K562 (cell line): ENCODE results near the gene SORCS1. TPM values are rescaled to one million over a fixed set of nuclear protein-coding genes. Genes with fewer than 3 reads are reported as not detected.

Experiments
- ATAC-seq: fragments of 200-7000 bp; cut with Tn5 transposase; 3 replicates; pipeline ENCODE4 v1.9.1; 2020; ENCODE audit warnings: moderate library complexity
- BruUV-seq: library from RNA; stranded (reverse); fragments of 400-500 nt; replicated peaks from 2 replicates; lab custom pipeline; 2021; lab: Mats Ljungman, UMichigan
- CTCF ChIA-PET: fragments of 300-600 bp; formaldehyde crosslinking; extraction: SDS; loops from one replicate; lab custom pipeline; 2021; ENCODE audit warnings: low intra/inter-chr PET ratio; lab: Yijun Ruan, JAX
- POLR2A ChIA-PET: fragments of 300-600, 350-650 bp; sonication (Branson Sonifier 250); formaldehyde crosslinking; extraction: SDS; loops from one replicate; lab custom pipeline; 2021; ENCODE audit warnings: antibody characterized with exemption, inconsistent platforms; lab: Yijun Ruan, JAX
- DNase-seq, 4 experiments: peaks; one replicate each; pipeline versions ENCODE4 v3.0.0 to v3.0.0-alpha.2; 2011 to 2018; ENCODE audit warnings: low spot score in 3 of 4, mixed read lengths in 3 of 4; ENCODE audit errors: extremely low read depth in 1 of 4
- FAIRE-seq: peaks from 2 replicates; lab custom pipeline; 2011; peaks lifted over from hg19 to GRCh38; lab: Jason Lieb, UNC
- H2AFZ ChIP-seq: 2 replicates; pipeline ENCODE4 v1.6.0; 2011; ENCODE audit warnings: low read depth, low read length, control low read depth, inconsistent platforms
- H3K27ac ChIP-seq: fragments of 200-600 bp; 3 replicates; pipeline ENCODE4 v1.8.0; 2011; ENCODE audit warnings: low read depth, mild to moderate bottlenecking, control low read depth, inconsistent platforms, low read length, moderate library complexity, mixed read lengths; ENCODE audit errors: extremely low read depth
- H3K27me3 ChIP-seq, 2 experiments: fragments of 300-600 bp in 1 of 2; 2 replicates in 1 of 2; 3 replicates in 1 of 2; pipeline versions ENCODE4 v1.6.0 to v1.8.0; 2011; ENCODE audit warnings: inconsistent platforms in 2 of 2, low read length in 2 of 2, mild to moderate bottlenecking in 1 of 2, mixed read lengths in 1 of 2, moderate library complexity in 1 of 2; ENCODE audit not compliant: control insufficient read depth in 2 of 2, insufficient read depth in 2 of 2
- H3K36me3 ChIP-seq: fragments of 300-600 bp; 3 replicates; pipeline ENCODE4 v1.8.0; 2011; ENCODE audit warnings: mild to moderate bottlenecking, low read length, inconsistent platforms; ENCODE audit not compliant: control insufficient read depth, insufficient read depth
- H3K4me1 ChIP-seq, 2 experiments: fragments of 200-600 bp in 1 of 2; replicated peaks in 1 of 2; 2 replicates in 1 of 2; 3 replicates in 1 of 2; pipeline versions ENCODE4 v1.5.1 to v1.8.0; 2011; ENCODE audit warnings: inconsistent platforms in 2 of 2, low read length in 2 of 2, mild to moderate bottlenecking in 1 of 2, mixed read lengths in 1 of 2, moderate library complexity in 1 of 2; ENCODE audit not compliant: control insufficient read depth in 2 of 2, insufficient read depth in 2 of 2
- H3K4me2 ChIP-seq: 2 replicates; pipeline ENCODE4 v1.6.1; 2011; ENCODE audit warnings: low read length, control low read depth, inconsistent platforms, mixed read lengths; ENCODE audit not compliant: insufficient read depth
- H3K4me3 ChIP-seq: fragments of 200-600 bp; sonication (generic), shearing (Covaris generic); 2 replicates; pipeline ENCODE4 v1.5.1; 2016; ENCODE audit warnings: control low read depth, inconsistent platforms
- H3K79me2 ChIP-seq: fragments of 200-600 bp; 3 replicates; pipeline ENCODE4 v1.8.0; 2011; ENCODE audit warnings: low read length, inconsistent platforms; ENCODE audit not compliant: control insufficient read depth, insufficient read depth
- H3K9ac ChIP-seq, 2 experiments: 2 replicates each; pipeline versions ENCODE4 v1.6.0 to v1.6.1; 2011; ENCODE audit warnings: low read depth in 2 of 2, low read length in 2 of 2, control low read depth in 1 of 2, inconsistent platforms in 1 of 2, mild to moderate bottlenecking in 1 of 2, mixed read lengths in 1 of 2; ENCODE audit not compliant: insufficient read depth in 1 of 2
- H3K9me1 ChIP-seq: one replicate; pipeline ENCODE4 v1.6.0; 2011; ENCODE audit warnings: inconsistent platforms, mild to moderate bottlenecking, low read length, moderate library complexity; ENCODE audit not compliant: control insufficient read depth, insufficient read depth
- H3K9me3 ChIP-seq: replicated peaks from 2 replicates; pipeline ENCODE4 v1.5.1; 2011; ENCODE audit warnings: low read depth, low read length, inconsistent platforms; ENCODE audit not compliant: control insufficient read depth, insufficient read depth
- H4K20me1 ChIP-seq: replicated peaks from 2 replicates; pipeline ENCODE4 v1.6.1; 2011; ENCODE audit warnings: low read length, inconsistent platforms, mixed read lengths; ENCODE audit not compliant: control insufficient read depth, insufficient read depth
- ILK ChIP-seq: fragments of 450-650 bp; IDR thresholded peaks from 2 replicates; pipeline ENCODE4 v1.6.1; 2016; ENCODE audit warnings: missing genetic modification characterization, low read depth, mild to moderate bottlenecking, missing compliant biosample characterization, moderate library complexity, borderline replicate concordance
- ZNF407 ChIP-seq: fragments of 450-650 bp; IDR thresholded peaks from 2 replicates; pipeline ENCODE4 v1.6.1; 2016; ENCODE audit warnings: low read depth
- ZNF586 ChIP-seq: fragments of 450-650 bp; formaldehyde crosslinking; conservative IDR thresholded peaks from 2 replicates; pipeline ENCODE4 v1.4.0; 2020; ENCODE audit warnings: mild to moderate bottlenecking, moderate library complexity
- WGBS: fragments of 100-300 bp; shearing (Covaris generic); methylation state at CpG from one replicate; pipeline ENCODE4 v1.1.6; 2016; ENCODE audit warnings: low coverage, mixed read lengths; ENCODE audit not compliant: insufficient coverage; ENCODE audit errors: missing lambda C conversion rate; 5-methylcytosine and 5-hydroxymethylcytosine counted together
- in situ Hi-C: fragments of 300-500 bp; cut with MboI; formaldehyde crosslinking; loops from 4 replicates; pipeline ENCODE4 v1.15.0; 2018; ENCODE audit warnings: inconsistent platforms, mixed read lengths
- intact Hi-C: fragments of 100-400 bp; cut with micrococcal nuclease; formaldehyde crosslinking; loops from 2 replicates; pipeline ENCODE4 v1.14.2; 2022
- polyA plus RNA-seq, 8 experiments: library from polyadenylated mRNA; depleted of rRNA in 4 of 8; stranded (reverse) in 5 of 8; unstranded in 3 of 8; fragments of >200 nt; fragmentation: Nextera tagmentation in 2 of 8; fragmentation: Illumina TruSeq in 1 of 8; extraction: Ambion mirVana in 2 of 8; extraction: Trizol in 1 of 8; gene quantifications; 2 replicates each; pipeline versions ENCODE4 v1.2.1 to v1.2.3, GENCODE V29; 2011 to 2014; ENCODE audit warnings: inconsistent platforms in 1 of 8, missing spikeins in 1 of 8
- total RNA-seq, 7 experiments: library from RNA; depleted of rRNA in 6 of 7; stranded (reverse); fragments of >200 nt in 6 of 7; fragmentation: Illumina TruSeq in 2 of 7; extraction: Trizol in 2 of 7; gene quantifications; 2 replicates each; pipeline versions ENCODE4 v1.2.1 to v1.2.3, GENCODE V29; 2011 to 2021; ENCODE audit warnings: low replicate concordance in 1 of 7

Gene SORCS1
- total and polyA plus RNA-seq, 9 of the 15 experiments (the other 6 are each of a cell fraction or from before 2014, with no cell fraction given), result 1.5 to 3.9 (median 2.7) TPM

DNA sequence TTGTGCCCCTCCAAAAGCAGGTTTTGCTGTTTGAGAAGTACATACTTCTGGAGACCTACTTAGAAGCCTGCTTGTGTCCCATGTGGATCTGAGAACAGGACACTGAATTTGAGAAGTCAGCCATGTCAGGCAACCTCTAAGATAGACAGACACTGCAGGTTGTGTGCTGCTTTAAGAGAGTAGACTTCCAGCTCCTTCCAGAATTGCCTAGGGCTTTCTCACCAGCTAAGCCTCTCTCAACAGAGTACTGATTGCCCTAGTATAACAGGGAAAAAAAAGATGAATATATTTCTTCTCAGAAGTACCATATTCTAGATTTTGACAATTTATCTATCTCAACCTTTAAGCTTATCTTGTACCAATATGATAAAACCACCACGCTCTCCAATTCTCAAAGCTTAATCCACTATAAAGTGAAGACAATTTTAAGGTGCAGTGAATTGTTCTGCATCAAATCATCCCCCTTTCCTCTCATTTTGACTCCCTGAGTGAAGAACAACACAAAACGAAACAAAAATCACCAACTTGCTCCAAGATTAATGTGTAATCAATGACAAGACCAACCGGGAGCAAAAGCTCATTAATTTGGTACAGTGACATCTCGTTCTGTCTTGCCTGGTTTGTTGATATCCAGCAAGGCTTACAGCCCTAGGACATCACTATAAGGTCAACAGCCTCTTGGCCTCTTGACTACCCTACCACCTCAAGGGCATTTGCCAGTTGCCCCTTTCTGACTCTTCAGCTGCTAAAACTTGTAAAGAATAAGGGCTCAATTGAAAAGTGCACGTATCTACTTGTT is 214.6 kb downstream of the SORCS1 start:
- Histone ChIP-seq H3K4me2 (no peak overlapping the region), H4K20me1 (no peaks in the 10 kb centered on the region), H3K9me3 (no peaks in the 10 kb centered on the region), H3K36me3 (no peaks in the 10 kb centered on the region), H3K9ac (no peak overlapping the region), H3K9me1 (no peaks in the 10 kb centered on the region), H3K27me3 (no peaks in the 10 kb centered on the region), H3K79me2 (no peaks in the 10 kb centered on the region), H3K27ac (no peak overlapping the region), H2AFZ (no peak overlapping the region), H3K4me3 (no peak overlapping the region), H3K4me1 (no peaks in the 10 kb centered on the region)
- DNase-seq, result no peak
- no peak for ATAC-seq
- intact Hi-C loops (no loop called here), in situ Hi-C loops (no loop called here)
- BruUV-seq, result no TSS peak
- POLR2A ChIA-PET, result no interaction called here
- no peak for FAIRE-seq
- TF ChIP-seq ILK (tag), result no peak
- TF ChIP-seq ZNF407, result no peak
- TF ChIP-seq ZNF586 (CRISPR knock-in tag), result no peak
- CTCF ChIA-PET, result no interaction called here
- whole genome bisulfite sequencing, result 30% methylated on average over 4 of the region's 5 CpGs
